Activated B cell treated with CpG ODN at 0.5 μM for 24 hours (primary cell): ENCODE data around the gene TWF1. TPM values are rescaled to one million over a fixed set of nuclear protein-coding genes. Genes with fewer than 3 reads are reported as not detected.

ENCODE experiments used
- ATAC-seq: fragments of 200-7000 bp; cut with Tn5 transposase; one replicate; pipeline ENCODE4 v1.10.0; 2021; ENCODE audit warnings: low read depth, mild to moderate bottlenecking, moderate library complexity
- CTCF ChIA-PET: fragments of 350-600 bp; sonication (Branson Sonifier 250); formaldehyde crosslinking; loops from one replicate; lab custom pipeline; 2021; ENCODE audit warnings: antibody characterized with exemption; lab: Charles Lee
- POLR2A ChIA-PET: fragments of 350-600 bp; sonication (Branson Sonifier 250); formaldehyde crosslinking; loops from one replicate; lab custom pipeline; 2021; ENCODE audit warnings: antibody characterized with exemption; lab: Charles Lee
- DNase-seq: peaks from one replicate; pipeline ENCODE4 v3.0.0; 2022
- H3K27ac Mint-ChIP-seq: one replicate; pipeline ENCODE4 v1.8.0; 2020; ENCODE audit warnings: mixed read lengths
- H3K27me3 Mint-ChIP-seq: one replicate; pipeline ENCODE4 v1.8.0; 2021; ENCODE audit warnings: mixed read lengths
- H3K36me3 Mint-ChIP-seq: one replicate; pipeline ENCODE4 v1.8.0; 2021; ENCODE audit warnings: low read depth, mixed read lengths
- H3K4me1 Mint-ChIP-seq: one replicate; pipeline ENCODE4 v1.8.0; 2021; ENCODE audit warnings: mixed read lengths
- H3K4me3 Mint-ChIP-seq: one replicate; pipeline ENCODE4 v1.8.0; 2020; ENCODE audit warnings: mild to moderate bottlenecking, mixed read lengths
- H3K9me3 Mint-ChIP-seq: one replicate; pipeline ENCODE4 v1.8.0; 2020; ENCODE audit warnings: mixed read lengths
- intact Hi-C: fragments of 100-400 bp; cut with micrococcal nuclease; formaldehyde crosslinking; loops from one replicate; pipeline ENCODE4 v1.15.1; 2024
- total RNA-seq: library from RNA; stranded (reverse); gene quantifications from 2 replicates; pipeline ENCODE4 v1.2.3, GENCODE V29; 2022
- TF ChIP-seq, protein P1 (sequence below): fragments of 200-600 bp; IDR thresholded peaks from one replicate; pipeline ENCODE4 v1.8.0; 2022; ENCODE audit warnings: antibody characterized with exemption, mild to moderate bottlenecking

Gene TWF1
- total RNA-seq, 1 donor from 2014 or later, result 28.2 TPM

- H3K27me3 Mint-ChIP-seq, result no peaks in the 10 kb centered on the region
- TF ChIP-seq, protein P1, sequence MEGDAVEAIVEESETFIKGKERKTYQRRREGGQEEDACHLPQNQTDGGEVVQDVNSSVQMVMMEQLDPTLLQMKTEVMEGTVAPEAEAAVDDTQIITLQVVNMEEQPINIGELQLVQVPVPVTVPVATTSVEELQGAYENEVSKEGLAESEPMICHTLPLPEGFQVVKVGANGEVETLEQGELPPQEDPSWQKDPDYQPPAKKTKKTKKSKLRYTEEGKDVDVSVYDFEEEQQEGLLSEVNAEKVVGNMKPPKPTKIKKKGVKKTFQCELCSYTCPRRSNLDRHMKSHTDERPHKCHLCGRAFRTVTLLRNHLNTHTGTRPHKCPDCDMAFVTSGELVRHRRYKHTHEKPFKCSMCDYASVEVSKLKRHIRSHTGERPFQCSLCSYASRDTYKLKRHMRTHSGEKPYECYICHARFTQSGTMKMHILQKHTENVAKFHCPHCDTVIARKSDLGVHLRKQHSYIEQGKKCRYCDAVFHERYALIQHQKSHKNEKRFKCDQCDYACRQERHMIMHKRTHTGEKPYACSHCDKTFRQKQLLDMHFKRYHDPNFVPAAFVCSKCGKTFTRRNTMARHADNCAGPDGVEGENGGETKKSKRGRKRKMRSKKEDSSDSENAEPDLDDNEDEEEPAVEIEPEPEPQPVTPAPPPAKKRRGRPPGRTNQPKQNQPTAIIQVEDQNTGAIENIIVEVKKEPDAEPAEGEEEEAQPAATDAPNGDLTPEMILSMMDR, result no peak
- no peaks in the 10 kb centered on the region for H3K9me3 Mint-ChIP-seq
- no peak overlapping the region for H3K4me3 Mint-ChIP-seq
- intact Hi-C loops, result no loop called here
- H3K36me3 Mint-ChIP-seq, result peaks cover 20% of the 10 kb centered on the region
- H3K27ac Mint-ChIP-seq, result no peak overlapping the region
- ATAC-seq (no peak), DNase-seq (no peak)
- peaks cover 37% of the 10 kb centered on the region for H3K4me1 Mint-ChIP-seq
- ChIA-PET CTCF (no interaction called here), POLR2A (no interaction called here)
These were observed 41.6 kb downstream of the TWF1 start for GRCh38 chr12:43764528-43764927.

DNA sequence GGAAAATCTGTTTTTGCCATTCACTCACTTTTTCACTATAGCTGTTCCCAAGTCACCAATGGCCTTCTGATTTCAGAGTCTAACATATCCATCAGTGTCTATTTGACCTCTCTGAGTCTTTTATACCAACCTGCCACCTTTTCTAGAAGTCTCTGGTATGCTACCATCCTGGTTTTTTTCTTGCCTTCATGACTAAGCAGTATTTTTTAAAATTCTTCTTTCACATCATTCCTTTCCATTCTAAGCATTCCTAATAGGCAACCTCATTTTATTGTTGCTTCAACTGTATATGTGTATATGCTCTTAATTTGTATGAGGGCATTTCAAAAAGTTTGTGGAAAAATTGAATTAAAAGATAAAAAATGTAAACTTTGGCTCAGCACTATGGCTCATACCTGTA lies 42.3 kb downstream of the TWF1 start:
- intact Hi-C loops, result loop anchor here (1.0 kb wide), 1 partner anchor 13 kb away; no protein-coding TSS in a partner anchor
- CTCF ChIA-PET, result no interaction called here
- no peak overlapping the region for H3K4me3 Mint-ChIP-seq
- ATAC-seq (no peak), DNase-seq (no peak)
- H3K4me1 Mint-ChIP-seq, result peaks cover 43% of the 10 kb centered on the region
- POLR2A ChIA-PET, result interaction anchor here (3.0 kb wide), 1 partner anchor 42 kb away, joined by 15 read pairs; the partner anchor contains the start of gene TWF1
- no peaks in the 10 kb centered on the region for H3K9me3 Mint-ChIP-seq
- no peak overlapping the region for H3K27ac Mint-ChIP-seq
- H3K36me3 Mint-ChIP-seq, result peaks cover 21% of the 10 kb centered on the region
- no peaks in the 10 kb centered on the region for H3K27me3 Mint-ChIP-seq
- TF ChIP-seq, protein P1, result no peak

DNA sequence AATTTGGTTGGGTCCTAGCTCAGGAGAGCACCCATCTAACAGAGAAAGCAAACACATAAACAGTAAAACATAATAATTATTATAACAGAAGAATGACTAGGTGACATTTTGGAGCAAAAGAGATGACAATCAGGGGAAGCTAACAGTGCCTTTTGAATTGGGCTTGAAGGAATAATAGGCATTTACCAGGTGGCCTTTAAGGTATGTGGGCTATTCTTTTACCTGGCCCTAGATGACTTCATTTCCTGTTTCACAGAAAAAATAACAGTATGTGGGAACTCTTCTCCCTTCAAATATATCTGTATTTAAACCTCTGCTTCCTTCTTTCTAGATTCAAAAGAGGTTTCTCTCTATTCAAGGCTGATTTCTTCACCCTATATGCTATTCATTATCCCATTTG lies 43.5 kb downstream of the TWF1 start:
- no peak for DNase-seq
- Mint-ChIP-seq H3K36me3 (peaks cover 21% of the 10 kb centered on the region), H3K9me3 (no peaks in the 10 kb centered on the region), H3K4me3 (no peak overlapping the region), H3K4me1 (peaks cover 53% of the 10 kb centered on the region), H3K27ac (no peak overlapping the region), H3K27me3 (no peaks in the 10 kb centered on the region)
- CTCF ChIA-PET, result no interaction called here
- TF ChIP-seq, protein P1, result no peak
- no peak for ATAC-seq
- POLR2A ChIA-PET, result interaction anchor here (3.0 kb wide), 1 partner anchor 43 kb away, joined by 15 read pairs; the partner anchor contains the start of gene TWF1
- intact Hi-C loops, result no loop called here

GRCh38 chr12:43761500-43761899 lies 44.6 kb downstream of the TWF1 start:
- Mint-ChIP-seq H3K9me3 (no peaks in the 10 kb centered on the region), H3K27ac (no peak overlapping the region), H3K4me3 (peak overlapping the region; percentile 12), H3K27me3 (no peaks in the 10 kb centered on the region), H3K36me3 (peaks cover 21% of the 10 kb centered on the region), H3K4me1 (peaks cover 58% of the 10 kb centered on the region)
- DNase-seq (no peak), ATAC-seq (no peak)
- CTCF ChIA-PET, result interaction anchor here (0.7 kb wide), 1 partner anchor 12 kb away, joined by 6 read pairs; no protein-coding TSS in a partner anchor
- POLR2A ChIA-PET, result interaction anchor here (3.0 kb wide), 1 partner anchor 44 kb away, joined by 15 read pairs; the partner anchor contains the start of gene TWF1
- intact Hi-C loops, result no loop called here
- TF ChIP-seq, protein P1, result no peak

DNA sequence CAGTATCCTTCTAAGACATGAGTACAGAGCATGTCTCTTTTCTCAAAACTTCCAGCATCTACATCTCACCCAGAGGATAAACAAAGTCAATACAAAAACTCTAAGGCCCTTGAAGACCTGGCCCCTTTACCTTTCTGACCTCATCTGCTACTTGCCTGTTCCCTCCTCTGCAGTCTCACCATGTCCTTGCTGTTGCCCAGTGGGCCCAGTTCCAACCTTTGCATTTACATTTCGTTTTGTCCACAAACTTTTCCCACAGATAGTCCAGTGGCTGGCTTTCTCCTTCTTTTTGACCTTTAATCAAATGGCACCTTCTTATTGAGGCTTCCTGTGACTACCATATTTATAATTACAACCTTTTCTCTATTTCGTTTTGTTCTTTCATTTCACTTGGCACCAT lies 45.7 kb downstream of the TWF1 start:
- Mint-ChIP-seq H3K27ac (peak overlapping the region; percentile 70), H3K27me3 (no peaks in the 10 kb centered on the region), H3K9me3 (no peaks in the 10 kb centered on the region), H3K4me3 (peak overlapping the region; percentile 98), H3K4me1 (peaks cover 66% of the 10 kb centered on the region), H3K36me3 (peaks cover 21% of the 10 kb centered on the region)
- POLR2A ChIA-PET, result no interaction called here
- intact Hi-C loops, result no loop called here
- CTCF ChIA-PET, result no interaction called here
- no peak for ATAC-seq
- no peak for DNase-seq
- TF ChIP-seq, protein P1, result no peak
